Neural crest cell (in vitro differentiated cells): ENCODE data around the gene BPI. TPM values are rescaled to one million over a fixed set of nuclear protein-coding genes. Genes with fewer than 3 reads are reported as not detected.

Experiments used
- DNase-seq: peaks from one replicate; pipeline ENCODE4 v3.0.0; 2021; ENCODE audit warnings: low read depth, mixed read lengths, low spot score
- H3K27ac Mint-ChIP-seq: one replicate; pipeline ENCODE4 v1.8.0; 2021; ENCODE audit warnings: mild to moderate bottlenecking, mixed read lengths; ENCODE audit not compliant: unreplicated experiment
- H3K27me3 Mint-ChIP-seq: 2 replicates; pipeline ENCODE4 v1.8.0; 2021; ENCODE audit warnings: low read depth, mild to moderate bottlenecking, mixed read lengths
- H3K36me3 Mint-ChIP-seq: 2 replicates; pipeline ENCODE4 v1.8.0; 2021; ENCODE audit warnings: low read depth, mild to moderate bottlenecking, mixed read lengths
- H3K4me1 Mint-ChIP-seq: 2 replicates; pipeline ENCODE4 v1.8.0; 2021; ENCODE audit warnings: mixed read lengths
- H3K4me3 Mint-ChIP-seq: one replicate; pipeline ENCODE4 v1.8.0; 2021; ENCODE audit warnings: mild to moderate bottlenecking, mixed read lengths
- H3K9me3 Mint-ChIP-seq: 2 replicates; pipeline ENCODE4 v1.8.0; 2021; ENCODE audit warnings: mixed read lengths
- total RNA-seq: library from RNA; stranded (reverse); gene quantifications from 2 replicates; pipeline ENCODE4 v1.2.1, GENCODE V29; 2021
- TF ChIP-seq, protein P1 (sequence below): fragments of 200-600 bp; sonication (generic); conservative IDR thresholded peaks from 2 replicates; pipeline ENCODE4 v1.5.0; 2021; ENCODE audit warnings: antibody characterized with exemption, mild to moderate bottlenecking

The BPI gene
- total RNA-seq, 1 donor from 2014 or later = not detected

DNA sequence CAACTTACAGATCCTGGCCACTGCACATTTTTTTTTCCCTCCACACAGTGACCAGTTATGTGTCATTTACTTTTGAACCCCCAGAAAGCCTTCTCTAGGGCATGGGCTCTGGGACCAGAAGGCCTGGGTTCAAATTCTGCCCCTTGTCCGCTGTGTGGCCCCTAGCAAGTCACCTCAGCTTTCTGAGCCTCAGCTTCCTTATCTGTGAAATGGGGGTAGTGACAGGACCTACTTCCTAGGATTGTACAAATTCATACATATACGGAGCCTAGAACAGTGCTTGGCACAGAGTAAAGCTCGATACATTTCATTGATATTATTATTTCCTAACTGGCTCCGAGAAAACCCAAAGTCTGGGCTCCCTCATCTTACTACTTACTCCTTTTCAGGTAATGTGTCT lies 1.6 kb downstream of the BPI start:
- Mint-ChIP-seq H3K36me3 (no peaks in the 10 kb centered on the region), H3K27ac (no peak overlapping the region), H3K4me1 (peaks cover 31% of the 10 kb centered on the region), H3K4me3 (no peak overlapping the region), H3K9me3 (no peaks in the 10 kb centered on the region), H3K27me3 (no peaks in the 10 kb centered on the region)
- no peak for DNase-seq
- TF ChIP-seq, protein P1, sequence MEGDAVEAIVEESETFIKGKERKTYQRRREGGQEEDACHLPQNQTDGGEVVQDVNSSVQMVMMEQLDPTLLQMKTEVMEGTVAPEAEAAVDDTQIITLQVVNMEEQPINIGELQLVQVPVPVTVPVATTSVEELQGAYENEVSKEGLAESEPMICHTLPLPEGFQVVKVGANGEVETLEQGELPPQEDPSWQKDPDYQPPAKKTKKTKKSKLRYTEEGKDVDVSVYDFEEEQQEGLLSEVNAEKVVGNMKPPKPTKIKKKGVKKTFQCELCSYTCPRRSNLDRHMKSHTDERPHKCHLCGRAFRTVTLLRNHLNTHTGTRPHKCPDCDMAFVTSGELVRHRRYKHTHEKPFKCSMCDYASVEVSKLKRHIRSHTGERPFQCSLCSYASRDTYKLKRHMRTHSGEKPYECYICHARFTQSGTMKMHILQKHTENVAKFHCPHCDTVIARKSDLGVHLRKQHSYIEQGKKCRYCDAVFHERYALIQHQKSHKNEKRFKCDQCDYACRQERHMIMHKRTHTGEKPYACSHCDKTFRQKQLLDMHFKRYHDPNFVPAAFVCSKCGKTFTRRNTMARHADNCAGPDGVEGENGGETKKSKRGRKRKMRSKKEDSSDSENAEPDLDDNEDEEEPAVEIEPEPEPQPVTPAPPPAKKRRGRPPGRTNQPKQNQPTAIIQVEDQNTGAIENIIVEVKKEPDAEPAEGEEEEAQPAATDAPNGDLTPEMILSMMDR = no peak

DNA sequence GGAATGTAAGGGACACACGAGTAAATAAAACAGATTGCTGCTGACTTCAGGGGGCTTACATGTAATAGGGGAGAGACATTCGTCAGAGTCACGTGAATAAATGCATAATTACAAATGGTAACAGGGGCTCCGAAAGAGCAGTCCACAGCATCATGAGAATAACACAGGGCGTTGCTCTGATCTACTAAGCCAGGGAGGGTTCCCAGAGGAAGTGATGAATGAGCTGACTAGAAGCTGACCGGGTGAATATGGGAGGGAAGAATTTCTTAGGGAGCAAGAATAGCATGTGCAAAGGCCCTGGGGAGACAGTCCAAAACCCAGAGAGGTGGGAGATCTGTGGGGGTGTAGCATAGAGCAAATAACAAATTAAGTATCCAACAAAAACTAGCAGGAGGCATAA lies 2.4 kb downstream of the BPI start:
- TF ChIP-seq, protein P1 = no peak
- Mint-ChIP-seq H3K4me3 (no peak overlapping the region), H3K27me3 (no peaks in the 10 kb centered on the region), H3K4me1 (peaks cover 31% of the 10 kb centered on the region), H3K27ac (no peak overlapping the region), H3K9me3 (no peaks in the 10 kb centered on the region), H3K36me3 (no peaks in the 10 kb centered on the region)
- no peak for DNase-seq

DNA sequence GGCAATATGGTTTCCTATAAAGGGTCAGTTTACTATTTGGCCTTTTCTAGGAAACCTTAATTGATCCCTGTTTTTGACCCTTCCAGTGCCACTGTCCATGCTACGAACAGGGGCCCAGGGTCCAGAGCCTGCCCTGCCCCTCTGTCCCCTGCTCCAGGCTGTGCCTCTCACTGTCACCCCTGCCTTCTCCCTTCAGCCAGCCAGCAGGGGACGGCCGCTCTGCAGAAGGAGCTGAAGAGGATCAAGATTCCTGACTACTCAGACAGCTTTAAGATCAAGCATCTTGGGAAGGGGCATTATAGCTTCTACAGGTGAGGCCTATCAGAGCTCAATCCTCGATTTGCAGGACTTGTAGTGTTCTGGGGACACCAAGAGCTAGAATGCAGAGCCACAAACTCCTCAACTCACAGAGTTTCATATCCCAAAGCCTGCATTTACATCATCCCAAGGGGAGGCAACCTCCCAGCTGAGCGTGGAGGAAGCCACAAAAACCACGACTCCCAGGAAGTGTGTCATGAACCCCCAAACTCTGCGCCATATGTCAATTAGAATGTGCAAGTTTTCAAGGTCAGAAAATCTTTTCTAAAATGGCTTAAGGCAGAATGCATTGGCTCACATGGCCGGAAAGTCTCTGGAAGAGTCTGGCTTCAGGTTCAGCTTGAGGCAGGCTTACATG lies 3.6 kb downstream of the BPI start:
- Mint-ChIP-seq H3K9me3 (no peaks in the 10 kb centered on the region), H3K27me3 (no peaks in the 10 kb centered on the region)
- DNase-seq = no peak

DNA sequence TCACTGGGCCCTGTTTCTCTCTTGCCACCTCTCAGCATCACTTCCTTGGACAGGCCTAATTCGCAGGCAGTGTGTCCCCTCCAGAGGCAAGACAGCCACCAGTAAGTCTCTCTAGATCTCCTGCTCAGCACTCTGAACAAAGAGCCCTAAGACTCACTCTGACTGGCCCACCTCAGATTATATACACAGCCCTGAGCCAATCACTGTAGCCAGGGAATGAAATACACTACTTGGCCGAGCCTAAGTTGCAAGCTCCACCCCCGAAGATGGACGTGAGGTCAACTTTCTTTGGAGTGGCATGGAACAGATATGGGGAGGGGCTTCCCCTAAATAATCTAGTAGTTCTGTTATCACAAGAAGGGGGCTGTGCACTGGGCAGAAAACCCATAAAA lies 4.1 kb downstream of the BPI start:
- Mint-ChIP-seq H3K27me3 (no peaks in the 10 kb centered on the region), H3K9me3 (no peaks in the 10 kb centered on the region), H3K27ac (no peak overlapping the region), H3K4me1 (peaks cover 24% of the 10 kb centered on the region), H3K4me3 (no peak overlapping the region), H3K36me3 (no peaks in the 10 kb centered on the region)
- TF ChIP-seq, protein P1 = no peak
- DNase-seq = no peak

More for the DNA sequence above, 3.6 kb downstream of the BPI start:
- H3K27ac Mint-ChIP-seq = no peak overlapping the region
- H3K36me3 Mint-ChIP-seq = no peaks in the 10 kb centered on the region
- H3K4me1 Mint-ChIP-seq = peaks cover 28% of the 10 kb centered on the region
- TF ChIP-seq, protein P1 = no peak
- H3K4me3 Mint-ChIP-seq = no peak overlapping the region

DNA sequence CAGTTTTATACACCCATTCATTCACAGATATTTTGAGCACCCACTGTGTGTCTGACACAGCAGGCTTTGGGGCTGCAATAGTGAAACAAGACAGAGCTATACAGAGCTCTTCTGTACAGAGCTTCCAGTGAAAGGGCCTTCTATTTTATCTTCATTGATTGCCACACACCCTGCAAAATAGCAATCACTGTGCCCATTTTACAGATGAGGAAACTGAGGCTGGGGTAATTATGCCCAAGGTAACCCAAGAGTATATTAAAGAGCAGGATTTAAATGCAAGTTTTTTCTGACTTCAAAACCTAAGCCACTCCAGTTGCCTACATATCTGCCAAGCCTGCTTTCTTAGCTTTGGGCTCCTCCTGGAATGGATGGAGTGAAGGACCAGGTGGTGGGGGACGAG lies 4.5 kb downstream of the BPI start:
- TF ChIP-seq, protein P1 = no peak
- Mint-ChIP-seq H3K9me3 (no peaks in the 10 kb centered on the region), H3K27ac (no peak overlapping the region), H3K27me3 (no peaks in the 10 kb centered on the region), H3K36me3 (no peaks in the 10 kb centered on the region), H3K4me1 (peaks cover 20% of the 10 kb centered on the region), H3K4me3 (no peak overlapping the region)
- DNase-seq = no peak
